Thyroid gland (tissue), 4 donors: ENCODE measurements around the gene SRBD1.

Source experiments
- POLR2A ChIP-seq, 2 donors: fragments of 450-650 bp; IDR thresholded peaks; one replicate each; pipeline ENCODE4 v1.6.1; 2017; ENCODE audit warnings: antibody characterized with exemption in 2 of 2, mild to moderate bottlenecking in 2 of 2, moderate library complexity in 1 of 2
- TF ChIP-seq, protein P1 (sequence below), 6 experiments: fragments of 200-600 bp in 3 of 6; fragments of 450-650 bp in 3 of 6; sonication (generic) in 3 of 6; IDR thresholded peaks; one replicate each; pipeline ENCODE4 v1.5.1; 2016 to 2019; ENCODE audit warnings: antibody characterized with exemption in 6 of 6, mild to moderate bottlenecking in 2 of 6, inconsistent platforms in 1 of 6, moderate library complexity in 1 of 6

DNA sequence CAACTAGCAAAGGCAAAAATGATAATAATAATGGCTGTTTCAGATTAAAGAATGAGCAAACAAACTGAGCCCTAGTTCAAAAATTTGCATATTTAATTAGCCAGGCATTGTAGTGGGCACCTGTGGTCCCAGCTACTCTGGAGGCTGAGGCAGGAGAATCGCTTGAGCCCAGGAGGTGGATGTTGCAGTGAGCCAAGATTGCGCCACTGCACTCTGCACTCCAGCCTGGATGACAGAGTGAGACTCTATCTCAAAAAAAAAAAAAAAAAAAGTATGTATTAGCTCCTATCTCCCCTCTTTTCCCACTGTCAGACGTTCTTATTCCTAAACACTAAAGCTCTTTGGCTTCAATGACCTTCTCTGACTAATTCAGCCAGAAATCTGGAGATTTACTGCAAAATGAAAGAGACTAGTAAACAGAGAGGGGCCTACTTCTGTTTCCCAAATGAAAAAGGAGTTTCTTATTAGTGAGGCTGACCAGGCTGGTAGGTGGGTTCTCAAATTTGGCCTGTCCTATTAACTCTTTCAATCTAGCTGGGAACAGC lies 3.9 kb upstream of the SRBD1 start:
- TF ChIP-seq, protein P1, sequence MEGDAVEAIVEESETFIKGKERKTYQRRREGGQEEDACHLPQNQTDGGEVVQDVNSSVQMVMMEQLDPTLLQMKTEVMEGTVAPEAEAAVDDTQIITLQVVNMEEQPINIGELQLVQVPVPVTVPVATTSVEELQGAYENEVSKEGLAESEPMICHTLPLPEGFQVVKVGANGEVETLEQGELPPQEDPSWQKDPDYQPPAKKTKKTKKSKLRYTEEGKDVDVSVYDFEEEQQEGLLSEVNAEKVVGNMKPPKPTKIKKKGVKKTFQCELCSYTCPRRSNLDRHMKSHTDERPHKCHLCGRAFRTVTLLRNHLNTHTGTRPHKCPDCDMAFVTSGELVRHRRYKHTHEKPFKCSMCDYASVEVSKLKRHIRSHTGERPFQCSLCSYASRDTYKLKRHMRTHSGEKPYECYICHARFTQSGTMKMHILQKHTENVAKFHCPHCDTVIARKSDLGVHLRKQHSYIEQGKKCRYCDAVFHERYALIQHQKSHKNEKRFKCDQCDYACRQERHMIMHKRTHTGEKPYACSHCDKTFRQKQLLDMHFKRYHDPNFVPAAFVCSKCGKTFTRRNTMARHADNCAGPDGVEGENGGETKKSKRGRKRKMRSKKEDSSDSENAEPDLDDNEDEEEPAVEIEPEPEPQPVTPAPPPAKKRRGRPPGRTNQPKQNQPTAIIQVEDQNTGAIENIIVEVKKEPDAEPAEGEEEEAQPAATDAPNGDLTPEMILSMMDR (IDR thresholded peaks at IDR 0.05): no peak
- TF ChIP-seq POLR2A (IDR thresholded peaks at IDR 0.05): no peak
